ENCODE measurements around the gene ABCG8. TPM values are rescaled to one million over a fixed set of nuclear protein-coding genes. Genes with fewer than 3 reads are reported as not detected.

The ABCG8 gene
- polyA plus RNA-seq, 1 of the 3 experiments (the other 2 are of a cell fraction) = not detected

DNA sequence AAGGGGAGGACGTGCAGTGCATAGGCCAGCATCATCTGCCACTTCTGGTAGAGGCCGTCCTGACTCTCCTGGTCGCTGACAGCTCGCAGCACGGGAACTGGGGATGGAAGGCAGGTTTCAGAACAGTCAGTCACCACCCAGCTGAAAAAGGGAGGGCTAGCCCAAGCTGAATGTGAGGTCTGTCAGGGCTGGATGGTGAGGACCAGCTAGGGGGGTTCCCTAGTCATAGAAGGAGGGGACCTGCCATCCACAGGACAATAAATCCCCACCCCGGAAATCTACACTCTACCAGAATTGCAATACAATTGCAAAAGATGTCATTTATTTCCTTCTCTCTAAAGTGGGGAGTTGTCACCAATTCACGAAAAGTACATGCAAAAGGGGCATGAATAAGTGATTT lies 15.9 kb upstream of the ABCG8 start:
- H2AFZ ChIP-seq (ENCODE audit: low read depth) = no peak overlapping the region
- no peaks in the 10 kb centered on the region for H4K20me1 ChIP-seq (ENCODE audit: insufficient read depth)
- no peaks in the 10 kb centered on the region for H3F3A ChIP-seq (replicated peaks; ENCODE audit: insufficient read depth)
- ChIA-PET CTCF (interaction anchor here (1.2 to 1.3 kb wide), 2 partner anchors 24 to 211 kb away, joined by 3 read pairs; no protein-coding TSS in a partner anchor), POLR2A (no interaction called here)
- no peak overlapping the region for H3K4me3 ChIP-seq (ENCODE audit: low read depth in 2 of 2, low read length in 1 of 2)
- H3K27ac ChIP-seq (ENCODE audit: low read depth in 2 of 2, low read length in 1 of 2) = no peak overlapping the region
- H3K4me1 ChIP-seq (ENCODE audit: control insufficient read depth in 1 of 2, insufficient read depth in 2 of 2, low read depth in 1 of 2, low read length in 1 of 2) = no peaks in the 10 kb centered on the region; a peak in 1 of 4 replicates
- H3K27me3 ChIP-seq (ENCODE audit: insufficient read depth) = no peaks in the 10 kb centered on the region; the same call in 1 of the 2 replicates
- H3K4me2 ChIP-seq = no peak overlapping the region
- H3K79me2 ChIP-seq (ENCODE audit: insufficient read depth) = no peaks in the 10 kb centered on the region
- TF ChIP-seq TAF1 (IDR thresholded peaks at IDR 0.05; ENCODE audit: borderline replicate concordance, low read depth, low read length) (no peak), MEF2A (IDR thresholded peaks at IDR 0.05; ENCODE audit: borderline replicate concordance, low read depth) (no peak), SMC3 (IDR thresholded peaks at IDR 0.05; ENCODE audit: low read depth, low read length) (no peak), GATA2 (CRISPR knock-in tag; IDR thresholded peaks at IDR 0.05) (no peak), EZH2phosphoT487 (IDR thresholded peaks at IDR 0.05; ENCODE audit: borderline replicate concordance, low read depth) (no peak), YY1 (IDR thresholded peaks at IDR 0.05; ENCODE audit: low read depth) (no peak), NFIC (IDR thresholded peaks at IDR 0.05; ENCODE audit: borderline replicate concordance) (no peak), ELF1 (IDR thresholded peaks at IDR 0.05) (no peak), JUND (IDR thresholded peaks at IDR 0.05) (no peak)
- TF ChIP-seq, protein P1, sequence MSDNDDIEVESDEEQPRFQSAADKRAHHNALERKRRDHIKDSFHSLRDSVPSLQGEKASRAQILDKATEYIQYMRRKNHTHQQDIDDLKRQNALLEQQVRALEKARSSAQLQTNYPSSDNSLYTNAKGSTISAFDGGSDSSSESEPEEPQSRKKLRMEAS (IDR thresholded peaks at IDR 0.05; ENCODE audit: low read depth) = no peak
- TF ChIP-seq, protein P2, sequence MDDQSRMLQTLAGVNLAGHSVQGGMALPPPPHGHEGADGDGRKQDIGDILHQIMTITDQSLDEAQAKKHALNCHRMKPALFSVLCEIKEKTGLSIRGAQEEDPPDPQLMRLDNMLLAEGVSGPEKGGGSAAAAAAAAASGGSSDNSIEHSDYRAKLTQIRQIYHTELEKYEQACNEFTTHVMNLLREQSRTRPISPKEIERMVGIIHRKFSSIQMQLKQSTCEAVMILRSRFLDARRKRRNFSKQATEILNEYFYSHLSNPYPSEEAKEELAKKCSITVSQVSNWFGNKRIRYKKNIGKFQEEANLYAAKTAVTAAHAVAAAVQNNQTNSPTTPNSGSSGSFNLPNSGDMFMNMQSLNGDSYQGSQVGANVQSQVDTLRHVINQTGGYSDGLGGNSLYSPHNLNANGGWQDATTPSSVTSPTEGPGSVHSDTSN (IDR thresholded peaks at IDR 0.05) = no peak
- no peak for DNase-seq
- WGBS (ENCODE audit: low lambda C conversion rate) = 58% methylated on average over 6 of the region's 7 CpGs
- no peak overlapping the region for H3K9ac ChIP-seq
- no peaks in the 10 kb centered on the region for H3K9me3 ChIP-seq
- H3K36me3 ChIP-seq (replicated peaks in 1 of 2; ENCODE audit: control insufficient read depth in 1 of 2, insufficient read depth in 2 of 2, low read length in 1 of 2) = no peaks in the 10 kb centered on the region
- H3K9me2 ChIP-seq = no peaks in the 10 kb centered on the region

GRCh38 chr2:43823751-43824150 lies 15.0 kb upstream of the ABCG8 start:
- no peak overlapping the region for H3K27ac ChIP-seq (ENCODE audit: low read depth in 2 of 2, low read length in 1 of 2)
- H3K9me2 ChIP-seq = no peaks in the 10 kb centered on the region
- no peaks in the 10 kb centered on the region for H4K20me1 ChIP-seq (ENCODE audit: insufficient read depth)
- H3K9me3 ChIP-seq = no peaks in the 10 kb centered on the region
- TF ChIP-seq RFX5 (IDR thresholded peaks at IDR 0.05; ENCODE audit: low read length) = no peak
- TF ChIP-seq ELF1 (IDR thresholded peaks at IDR 0.05) = no peak
- TF ChIP-seq RXRA (IDR thresholded peaks at IDR 0.05; ENCODE audit: borderline replicate concordance, low read depth) = no peak
- TF ChIP-seq, protein P3, sequence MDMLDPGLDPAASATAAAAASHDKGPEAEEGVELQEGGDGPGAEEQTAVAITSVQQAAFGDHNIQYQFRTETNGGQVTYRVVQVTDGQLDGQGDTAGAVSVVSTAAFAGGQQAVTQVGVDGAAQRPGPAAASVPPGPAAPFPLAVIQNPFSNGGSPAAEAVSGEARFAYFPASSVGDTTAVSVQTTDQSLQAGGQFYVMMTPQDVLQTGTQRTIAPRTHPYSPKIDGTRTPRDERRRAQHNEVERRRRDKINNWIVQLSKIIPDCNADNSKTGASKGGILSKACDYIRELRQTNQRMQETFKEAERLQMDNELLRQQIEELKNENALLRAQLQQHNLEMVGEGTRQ (IDR thresholded peaks at IDR 0.05; ENCODE audit: borderline replicate concordance, low read depth, low read length) = no peak
- TF ChIP-seq CHD2 (IDR thresholded peaks at IDR 0.05; ENCODE audit: low read length, partially characterized antibody) = no peak
- no peak for TF ChIP-seq RAD21 (IDR thresholded peaks at IDR 0.05; ENCODE audit: low read length)
- no peak for TF ChIP-seq NFIC (IDR thresholded peaks at IDR 0.05; ENCODE audit: borderline replicate concordance)
- H3K4me3 ChIP-seq (ENCODE audit: low read depth in 2 of 2, low read length in 1 of 2) = no peak overlapping the region
- CTCF ChIA-PET = interaction anchor here (1.2 to 1.3 kb wide), 2 partner anchors 25 to 212 kb away, joined by 3 read pairs; no protein-coding TSS in a partner anchor
- no peaks in the 10 kb centered on the region; the same call in 1 of the 2 replicates for H3K27me3 ChIP-seq (ENCODE audit: insufficient read depth)
- H3K4me2 ChIP-seq = no peak overlapping the region
- H3K36me3 ChIP-seq (replicated peaks in 1 of 2; ENCODE audit: control insufficient read depth in 1 of 2, insufficient read depth in 2 of 2, low read length in 1 of 2) = no peaks in the 10 kb centered on the region
- H3K9ac ChIP-seq = no peak overlapping the region
- no peaks in the 10 kb centered on the region; a peak in 1 of 4 replicates for H3K4me1 ChIP-seq (ENCODE audit: control insufficient read depth in 1 of 2, insufficient read depth in 2 of 2, low read depth in 1 of 2, low read length in 1 of 2)
- POLR2A ChIA-PET = no interaction called here
- no peak overlapping the region for H2AFZ ChIP-seq (ENCODE audit: low read depth)
- DNase-seq = no peak
- no peaks in the 10 kb centered on the region for H3F3A ChIP-seq (replicated peaks; ENCODE audit: insufficient read depth)
- no peaks in the 10 kb centered on the region for H3K79me2 ChIP-seq (ENCODE audit: insufficient read depth)
- 85% methylated on average over 11 of the region's 11 CpGs for WGBS (ENCODE audit: low lambda C conversion rate)
